Measurements from ENCODE around the gene KRT14. TPM values are rescaled to one million over a fixed set of nuclear protein-coding genes. Genes with fewer than 3 reads are reported as not detected.
A peak's percentile ranks its signal among the peaks of the same experiment; 100 is the strongest.

The KRT14 gene
- polyA plus RNA-seq, 1 experiment, result not detected

GRCh38 chr17:41547921-41548843, 38.5 kb downstream of the KRT14 start:
- POLR2A ChIA-PET, result interaction anchor here (1.0 to 2.4 kb wide), 5 partner anchors 8 to 691 kb away, joined by 4 to 11 read pairs (median 5); partner anchors contain the start of genes EIF1 and KRTAP2-3

GRCh38 chr17:41547378-41547841, 39.3 kb downstream of the KRT14 start:
- Histone ChIP-seq H3K27ac (ENCODE audit: low read depth, low read length) (peak overlapping the region; percentile 85), H3K4me3 (ENCODE audit: low read depth, low read length) (no peak overlapping the region), H3K27me3 (ENCODE audit: control insufficient read depth, insufficient read depth, low read length) (no peaks in the 10 kb centered on the region), H3K9me3 (ENCODE audit: control insufficient read depth, insufficient read depth, low read length) (peaks cover 9% of the 10 kb centered on the region)
- TF ChIP-seq CTCF (IDR thresholded peaks at IDR 0.05; ENCODE audit: low read depth, low read length), result no peak
- CTCF ChIA-PET, result interaction anchor here (1.9 to 9.3 kb wide), 12 partner anchors 11 to 743 kb away, joined by 7 to 251 read pairs (median 31); no protein-coding TSS in a partner anchor
- no peak for DNase-seq (ENCODE audit: low read depth, low spot score)
- POLR2A ChIA-PET, result no interaction called here

More at GRCh38 chr17:41547921-41548843, 38.5 kb downstream of the KRT14 start:
- Histone ChIP-seq H3K27ac (ENCODE audit: low read depth, low read length) (peak overlapping the region; percentile 85), H3K27me3 (ENCODE audit: control insufficient read depth, insufficient read depth, low read length) (no peaks in the 10 kb centered on the region), H3K4me3 (ENCODE audit: low read depth, low read length) (no peak overlapping the region), H3K9me3 (ENCODE audit: control insufficient read depth, insufficient read depth, low read length) (peaks cover 9% of the 10 kb centered on the region)
- DNase-seq (ENCODE audit: low read depth, low spot score), result peak; percentile 89
- no peak for TF ChIP-seq CTCF (IDR thresholded peaks at IDR 0.05; ENCODE audit: low read depth, low read length)
- CTCF ChIA-PET, result interaction anchor here (0.6 to 9.3 kb wide), 112 partner anchors 9 to 933 kb away, joined by 3 to 251 read pairs (median 6); partner anchors contain the start of genes KRT10, KRT19, KRT20 and KRTAP2-3

- CTCF ChIA-PET, result interaction anchor here (3.3 to 9.3 kb wide), 3 partner anchors 100 to 637 kb away, joined by 26 to 251 read pairs (median 93); no protein-coding TSS in a partner anchor
- TF ChIP-seq CTCF (IDR thresholded peaks at IDR 0.05; ENCODE audit: low read depth, low read length), result no peak
These were observed 39.9 kb downstream of the KRT14 start for GRCh38 chr17:41546819-41547218.

GRCh38 chr17:41545829-41546410, 40.8 kb downstream of the KRT14 start:
- Histone ChIP-seq H3K9me3 (ENCODE audit: control insufficient read depth, insufficient read depth, low read length) (peaks cover 9% of the 10 kb centered on the region), H3K27me3 (ENCODE audit: control insufficient read depth, insufficient read depth, low read length) (no peaks in the 10 kb centered on the region), H3K4me3 (ENCODE audit: low read depth, low read length) (no peak overlapping the region), H3K27ac (ENCODE audit: low read depth, low read length) (no peak overlapping the region)
- no peak for DNase-seq (ENCODE audit: low read depth, low spot score)
- ChIA-PET CTCF (interaction anchor here (0.7 to 1.7 kb wide), 4 partner anchors 103 to 172 kb away, joined by 3 to 10 read pairs (median 4); no protein-coding TSS in a partner anchor), POLR2A (no interaction called here)
- TF ChIP-seq CTCF (IDR thresholded peaks at IDR 0.05; ENCODE audit: low read depth, low read length), result no peak

More at GRCh38 chr17:41546819-41547218, 39.9 kb downstream of the KRT14 start:
- H3K27me3 ChIP-seq (ENCODE audit: control insufficient read depth, insufficient read depth, low read length), result no peaks in the 10 kb centered on the region
- H3K4me3 ChIP-seq (ENCODE audit: low read depth, low read length), result no peak overlapping the region
- DNase-seq (ENCODE audit: low read depth, low spot score), result no peak
- peaks cover 9% of the 10 kb centered on the region for H3K9me3 ChIP-seq (ENCODE audit: control insufficient read depth, insufficient read depth, low read length)
- no peak overlapping the region for H3K27ac ChIP-seq (ENCODE audit: low read depth, low read length)
- POLR2A ChIA-PET, result no interaction called here

All from AG04450 (cell line).